Testis (tissue), 3 donors: Measurements from ENCODE around the gene UNC5B. TPM values are rescaled to one million over a fixed set of nuclear protein-coding genes. Genes with fewer than 3 reads are reported as not detected.

Experiments
- DNase-seq: peaks from one replicate; pipeline ENCODE4 v3.0.0-alpha.2; 2019
- H3K27ac ChIP-seq, 2 donors: fragments of 200-600 bp; sonication (generic); one replicate each; pipeline ENCODE4 v1.5.1; 2019
- H3K27me3 ChIP-seq: fragments of 200-600 bp; sonication (generic); one replicate; pipeline ENCODE4 v1.5.1; 2019
- H3K36me3 ChIP-seq: fragments of 200-600 bp; sonication (generic); one replicate; pipeline ENCODE4 v1.5.1; 2017; ENCODE audit warnings: low read depth; ENCODE audit errors: missing control alignments
- H3K4me1 ChIP-seq: fragments of 200-600 bp; sonication (generic); one replicate; pipeline ENCODE4 v1.5.1; 2019
- H3K4me3 ChIP-seq, 2 donors: fragments of 200-600 bp; sonication (generic); one replicate each; pipeline ENCODE4 v1.5.1; 2017 to 2019
- H3K9me3 ChIP-seq: fragments of 200-600 bp; sonication (generic); one replicate; pipeline ENCODE4 v1.5.1; 2017
- CTCF ChIP-seq, 3 experiments: fragments of 450-650 bp in 2 of 3; fragments of 200-600 bp in 1 of 3; sonication (generic) in 1 of 3; IDR thresholded peaks; one replicate each; pipeline ENCODE4 v1.5.1; 2016 to 2019; ENCODE audit warnings: antibody characterized with exemption in 3 of 3, mild to moderate bottlenecking in 2 of 3, moderate library complexity in 1 of 3
- POLR2A ChIP-seq: fragments of 450-650 bp; IDR thresholded peaks from one replicate; pipeline ENCODE4 v1.6.1; 2017; ENCODE audit warnings: antibody characterized with exemption, mild to moderate bottlenecking, moderate library complexity
- WGBS, 2 donors: methylation state at CpG; one replicate each; pipeline ENCODE4 v1.1.5; 2018; 5-methylcytosine and 5-hydroxymethylcytosine counted together
- intact Hi-C: fragments of 100-400 bp; cut with DNase I; formaldehyde crosslinking; loops from one replicate; pipeline ENCODE4 v1.15.1; 2023; ENCODE audit warnings: low total_unique reads
- polyA plus RNA-seq: library from polyadenylated mRNA; stranded (reverse); fragments of 350-450 nt; fragmentation: Illumina TruSeq; extraction: RNeasy Lipid Tissue Mini Kit (QIAGEN cat#74804); gene quantifications from one replicate; pipeline ENCODE4 v1.2.3, GENCODE V29; 2014; ENCODE audit warnings: low read depth, low replicate concordance; ENCODE audit not compliant: insufficient read depth
- total RNA-seq, 2 donors: library from RNA; depleted of rRNA; stranded (reverse); fragments of >200 nt; gene quantifications; one replicate each; pipeline ENCODE4 v1.2.3, GENCODE V29; 2016

The UNC5B gene
- total and polyA plus RNA-seq, 3 donors from 2014 or later, result 14.8 to 44.4 (median 24.4) TPM

GRCh38 chr10:71257319-71257997 lies 45.1 kb downstream of the UNC5B start:
- Histone ChIP-seq H3K4me1 (peaks cover 10% of the 10 kb centered on the region), H3K27me3 (no peaks in the 10 kb centered on the region), H3K27ac (no peak overlapping the region), H3K4me3 (no peak overlapping the region), H3K9me3 (no peaks in the 10 kb centered on the region), H3K36me3 (no peaks in the 10 kb centered on the region)
- DNase-seq, result no peak
- WGBS, 2 donors, result 92 to 98% methylated on average over 6 to 11 of the region's 11 CpGs
- TF ChIP-seq CTCF (IDR thresholded peaks at IDR 0.05) (no peak), POLR2A (no peak)
- intact Hi-C loops, result no loop called here

GRCh38 chr10:71258046-71258445 lies 45.7 kb downstream of the UNC5B start:
- DNase-seq, result no peak
- no peaks in the 10 kb centered on the region for H3K36me3 ChIP-seq
- H3K4me3 ChIP-seq, result no peak overlapping the region
- peaks cover 14% of the 10 kb centered on the region for H3K4me1 ChIP-seq
- intact Hi-C loops, result no loop called here
- no peaks in the 10 kb centered on the region for H3K27me3 ChIP-seq
- 98 to 100% methylated on average over 4 of the region's 4 CpGs for WGBS, 2 donors
- H3K27ac ChIP-seq, result no peak overlapping the region
- TF ChIP-seq POLR2A (no peak), CTCF (IDR thresholded peaks at IDR 0.05) (no peak)
- H3K9me3 ChIP-seq, result no peaks in the 10 kb centered on the region

DNA sequence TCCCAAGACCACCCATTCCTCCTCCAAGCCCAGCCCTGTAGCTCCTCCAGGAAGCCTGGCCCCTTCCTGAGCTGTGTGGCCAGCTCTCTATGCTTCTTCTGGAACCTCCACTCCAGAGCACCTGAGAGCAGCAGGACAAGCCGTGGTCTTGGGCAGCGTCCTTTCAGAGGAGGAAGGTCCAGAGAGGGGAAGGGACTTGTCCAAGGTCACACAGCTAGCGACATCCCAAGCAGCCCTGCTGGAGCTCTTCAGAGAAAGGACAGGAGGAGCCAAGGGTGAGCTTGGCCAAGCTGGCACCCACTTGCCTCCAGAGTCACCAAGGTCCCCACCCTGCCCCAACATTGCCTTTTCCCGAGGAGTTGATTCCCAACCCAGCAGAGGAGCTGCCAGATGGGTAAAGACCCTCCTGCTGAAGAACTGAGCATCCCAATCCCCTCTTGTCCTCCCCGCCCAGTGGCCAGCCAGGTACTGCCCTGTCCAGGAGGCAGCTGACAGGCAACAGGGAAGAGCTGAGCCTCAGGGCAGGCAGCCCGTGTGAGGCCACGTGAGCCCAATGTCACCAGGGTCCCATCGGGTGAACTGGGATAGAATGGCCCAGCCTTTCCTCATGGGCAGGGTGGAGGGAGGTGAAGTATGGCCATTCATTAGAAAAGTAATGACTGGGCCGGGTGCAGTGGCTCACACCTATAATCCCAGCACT lies 46.2 kb downstream of the UNC5B start:
- Histone ChIP-seq H3K4me1 (peaks cover 20% of the 10 kb centered on the region), H3K27me3 (no peaks in the 10 kb centered on the region), H3K4me3 (no peak overlapping the region), H3K9me3 (no peaks in the 10 kb centered on the region), H3K36me3 (no peaks in the 10 kb centered on the region), H3K27ac (no peak overlapping the region)
- no peak for DNase-seq
- TF ChIP-seq CTCF (IDR thresholded peaks at IDR 0.05), result no peak
- no peak for TF ChIP-seq POLR2A
- 79 to 91% methylated on average over 9 of the region's 9 CpGs for WGBS, 2 donors
- intact Hi-C loops, result no loop called here

DNA sequence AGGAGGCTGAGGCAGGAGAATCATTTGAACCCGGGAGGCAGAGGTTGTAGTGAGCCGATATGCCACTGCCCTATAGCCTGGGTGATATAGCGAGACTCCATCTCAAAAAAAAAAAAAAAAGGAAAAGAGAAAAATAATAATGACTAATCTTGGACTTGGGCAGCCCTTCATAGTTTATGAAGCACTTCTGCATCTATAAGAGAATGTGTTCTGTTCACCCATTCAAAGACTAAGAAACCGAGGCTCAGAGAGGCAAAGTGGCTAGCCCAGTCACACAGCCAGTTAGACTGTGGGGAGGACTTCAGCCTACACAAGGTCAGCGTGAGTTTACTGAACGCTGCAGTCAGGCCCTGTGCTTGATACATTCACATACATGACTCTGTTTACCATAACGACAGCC lies 46.9 kb downstream of the UNC5B start:
- H3K27ac ChIP-seq, result no peak overlapping the region
- no peak overlapping the region for H3K4me3 ChIP-seq
- peaks cover 27% of the 10 kb centered on the region for H3K4me1 ChIP-seq

More for the DNA sequence above, 46.9 kb downstream of the UNC5B start:
- Histone ChIP-seq H3K27me3 (no peaks in the 10 kb centered on the region), H3K9me3 (no peaks in the 10 kb centered on the region), H3K36me3 (no peaks in the 10 kb centered on the region)
- WGBS, 2 donors, result 90 to 93% methylated on average over 7 of the region's 7 CpGs
- TF ChIP-seq CTCF (IDR thresholded peaks at IDR 0.05) (no peak), POLR2A (no peak)
- DNase-seq, result no peak
- intact Hi-C loops, result no loop called here
